ENCODE measurements around the gene IMPDH1.
A peak's percentile ranks its signal among the peaks of the same experiment; 100 is the strongest.

The IMPDH1 gene

DNA sequence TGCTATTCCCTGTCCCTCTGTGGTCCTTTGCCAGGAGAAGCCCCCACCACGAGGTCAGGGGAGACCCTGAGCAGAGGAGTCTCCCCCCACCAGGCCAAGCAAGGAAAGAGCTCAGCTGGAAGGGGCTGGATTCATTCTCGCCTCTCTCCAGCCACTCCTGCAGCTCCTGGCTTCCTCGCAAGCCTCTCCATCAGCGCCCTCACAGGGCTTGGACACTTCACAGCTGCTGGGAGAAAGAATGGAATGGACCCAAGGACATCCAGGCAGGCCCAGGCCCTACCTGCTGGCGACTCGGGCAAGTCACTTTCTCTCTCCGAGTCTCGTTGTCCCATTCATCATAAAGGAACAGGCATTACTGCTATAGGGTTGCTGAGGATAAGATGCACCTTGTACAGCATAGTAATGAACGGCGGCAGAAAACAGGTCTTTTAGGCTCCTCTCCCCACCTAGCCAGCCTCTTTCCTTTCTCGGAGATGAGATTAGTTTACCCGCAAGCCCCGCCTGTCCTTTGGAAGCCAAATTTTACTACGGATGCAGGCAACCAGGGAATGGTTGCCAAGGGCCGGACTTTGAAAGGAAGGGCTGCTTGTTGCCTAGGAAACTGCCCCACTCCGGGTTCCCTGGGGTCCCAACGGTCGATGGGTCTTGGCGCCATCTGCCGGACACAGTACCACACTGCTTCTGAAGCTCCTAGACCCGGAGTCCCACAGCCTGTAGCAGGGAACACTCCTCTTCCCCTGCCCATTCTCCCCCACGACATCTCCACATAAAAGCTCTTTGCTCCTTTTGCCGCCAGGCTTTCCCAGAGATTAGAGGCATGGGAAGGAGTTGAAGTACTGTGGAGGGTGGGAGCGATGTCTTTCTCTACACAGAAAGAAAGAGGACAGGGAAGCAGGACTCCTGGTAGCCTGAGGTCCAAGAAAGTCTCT, 22.3 kb downstream of the IMPDH1 start:
- H4K20me1 ChIP-seq (ENCODE audit: insufficient read depth, low read length, poor library complexity, severe bottlenecking), result no peaks in the 10 kb centered on the region
- peaks cover 47% of the 10 kb centered on the region for H3K4me1 ChIP-seq (ENCODE audit: insufficient read depth, low read length, poor library complexity, severe bottlenecking)
- H3K4me3 ChIP-seq (ENCODE audit: low read length, poor library complexity, severe bottlenecking), result no peak overlapping the region
- H3K36me3 ChIP-seq (ENCODE audit: insufficient read depth, low read length), result no peaks in the 10 kb centered on the region
- TF ChIP-seq EZH2phosphoT487 (IDR thresholded peaks at IDR 0.05; ENCODE audit: borderline replicate concordance), result no peak
- TF ChIP-seq, protein P1, sequence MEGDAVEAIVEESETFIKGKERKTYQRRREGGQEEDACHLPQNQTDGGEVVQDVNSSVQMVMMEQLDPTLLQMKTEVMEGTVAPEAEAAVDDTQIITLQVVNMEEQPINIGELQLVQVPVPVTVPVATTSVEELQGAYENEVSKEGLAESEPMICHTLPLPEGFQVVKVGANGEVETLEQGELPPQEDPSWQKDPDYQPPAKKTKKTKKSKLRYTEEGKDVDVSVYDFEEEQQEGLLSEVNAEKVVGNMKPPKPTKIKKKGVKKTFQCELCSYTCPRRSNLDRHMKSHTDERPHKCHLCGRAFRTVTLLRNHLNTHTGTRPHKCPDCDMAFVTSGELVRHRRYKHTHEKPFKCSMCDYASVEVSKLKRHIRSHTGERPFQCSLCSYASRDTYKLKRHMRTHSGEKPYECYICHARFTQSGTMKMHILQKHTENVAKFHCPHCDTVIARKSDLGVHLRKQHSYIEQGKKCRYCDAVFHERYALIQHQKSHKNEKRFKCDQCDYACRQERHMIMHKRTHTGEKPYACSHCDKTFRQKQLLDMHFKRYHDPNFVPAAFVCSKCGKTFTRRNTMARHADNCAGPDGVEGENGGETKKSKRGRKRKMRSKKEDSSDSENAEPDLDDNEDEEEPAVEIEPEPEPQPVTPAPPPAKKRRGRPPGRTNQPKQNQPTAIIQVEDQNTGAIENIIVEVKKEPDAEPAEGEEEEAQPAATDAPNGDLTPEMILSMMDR (conservative IDR thresholded peaks at IDR 0.05; ENCODE audit: low read length), result peak; percentile 90
- H3F3A ChIP-seq (ENCODE audit: low read depth), result no peaks in the 10 kb centered on the region
- H3K27me3 ChIP-seq (ENCODE audit: insufficient read depth, low read length, poor library complexity, severe bottlenecking), result no peaks in the 10 kb centered on the region
- H3K79me2 ChIP-seq (ENCODE audit: insufficient read depth, low read length), result no peaks in the 10 kb centered on the region
- H3K9me2 ChIP-seq (replicated peaks; ENCODE audit: low read depth, low read length), result no peaks in the 10 kb centered on the region
- no peak overlapping the region for H3K4me2 ChIP-seq (ENCODE audit: low read depth, low read length, poor library complexity, severe bottlenecking)
- H3K9me3 ChIP-seq (ENCODE audit: insufficient read depth, low read depth, low read length), result no peaks in the 10 kb centered on the region
- peak overlapping the region; percentile 25 for H3K9ac ChIP-seq (ENCODE audit: low read depth, low read length, poor library complexity, severe bottlenecking)
- 0 out of 2 replicates have a peak overlapping the region, but pooled peaks have one; percentile 68 for H2AFZ ChIP-seq (ENCODE audit: low read length)

DNA sequence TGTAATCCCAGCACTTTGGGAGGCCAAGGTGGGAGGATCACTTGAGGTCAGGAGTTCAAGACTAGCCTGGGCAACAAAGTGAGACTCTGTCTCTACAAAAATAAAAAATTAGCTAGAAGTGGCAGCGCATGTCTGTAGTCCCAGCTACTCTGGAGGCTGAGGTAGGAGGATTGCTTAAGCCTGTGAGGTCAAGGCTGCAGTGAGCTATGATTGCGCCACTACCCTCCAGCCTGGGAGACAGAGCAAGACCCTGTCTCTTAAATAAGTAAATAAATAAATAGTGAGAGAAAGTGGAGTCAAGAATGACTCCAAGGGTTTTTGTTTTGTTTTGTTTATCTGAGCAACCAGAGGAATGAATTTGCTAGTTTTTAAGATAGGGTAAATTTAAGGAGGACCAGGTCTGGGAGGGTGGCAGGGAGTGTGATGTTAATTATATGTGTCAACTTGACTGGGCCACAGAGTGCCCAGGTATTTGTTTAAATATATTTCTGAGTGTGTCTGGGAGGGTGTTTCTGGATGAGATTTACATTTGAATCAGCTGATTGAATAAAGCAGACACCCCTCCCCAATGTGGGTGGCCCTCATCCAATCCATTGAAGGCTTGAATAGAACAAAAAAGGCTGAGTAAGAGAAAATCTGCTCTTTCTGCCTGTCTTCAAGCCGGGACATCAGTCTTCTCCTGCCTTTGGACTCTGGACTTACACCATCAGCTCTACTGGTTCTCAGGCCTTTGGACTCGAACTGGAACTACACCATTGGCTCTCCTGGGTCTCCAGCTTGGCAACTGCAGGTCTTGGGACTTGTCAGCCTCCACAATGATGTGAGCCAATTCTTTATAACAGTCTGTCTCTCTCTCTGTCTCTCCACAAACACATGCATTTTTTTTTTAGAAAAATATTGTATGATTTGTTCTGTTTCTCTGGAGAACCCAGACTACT, 23.5 kb downstream of the IMPDH1 start:
- Histone ChIP-seq H3K79me2 (ENCODE audit: insufficient read depth, low read length) (no peaks in the 10 kb centered on the region), H3K4me1 (ENCODE audit: insufficient read depth, low read length, poor library complexity, severe bottlenecking) (peaks cover 46% of the 10 kb centered on the region)

DNA sequence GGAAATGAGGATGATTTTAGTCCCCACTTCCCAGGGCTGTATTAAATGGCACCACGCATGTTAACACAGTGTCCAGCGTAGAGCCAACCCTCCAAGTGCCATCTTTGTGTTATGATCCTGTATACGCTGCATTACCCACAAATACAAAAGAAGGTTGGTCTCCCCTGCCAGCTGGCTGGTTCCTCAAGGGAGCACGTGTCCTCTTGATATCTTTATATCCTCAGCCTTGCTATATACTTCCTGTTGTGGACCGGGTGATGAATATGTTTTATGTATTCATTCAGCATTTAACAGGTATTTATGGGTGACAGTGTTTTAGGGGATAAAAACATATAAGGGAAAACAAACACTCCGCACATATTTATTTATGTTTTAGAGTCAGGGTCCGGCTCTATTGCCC, 25.1 kb downstream of the IMPDH1 start:
- Histone ChIP-seq H3K4me3 (ENCODE audit: low read length, poor library complexity, severe bottlenecking) (no peak overlapping the region), H3K9me3 (ENCODE audit: insufficient read depth, low read depth, low read length) (no peaks in the 10 kb centered on the region), H4K20me1 (ENCODE audit: insufficient read depth, low read length, poor library complexity, severe bottlenecking) (no peaks in the 10 kb centered on the region), H3K36me3 (ENCODE audit: insufficient read depth, low read length) (no peaks in the 10 kb centered on the region), H3K9me2 (replicated peaks; ENCODE audit: low read depth, low read length) (no peaks in the 10 kb centered on the region), H3K9ac (ENCODE audit: low read depth, low read length, poor library complexity, severe bottlenecking) (no peak overlapping the region), H3K4me2 (ENCODE audit: low read depth, low read length, poor library complexity, severe bottlenecking) (no peak overlapping the region), H2AFZ (ENCODE audit: low read length) (no peak overlapping the region), H3K79me2 (ENCODE audit: insufficient read depth, low read length) (no peaks in the 10 kb centered on the region), H3K4me1 (ENCODE audit: insufficient read depth, low read length, poor library complexity, severe bottlenecking) (peaks cover 38% of the 10 kb centered on the region), H3F3A (ENCODE audit: low read depth) (no peaks in the 10 kb centered on the region), H3K27me3 (ENCODE audit: insufficient read depth, low read length, poor library complexity, severe bottlenecking) (no peaks in the 10 kb centered on the region)
- TF ChIP-seq, protein P1 (conservative IDR thresholded peaks at IDR 0.05; ENCODE audit: low read length), result no peak
- no peak for TF ChIP-seq EZH2phosphoT487 (IDR thresholded peaks at IDR 0.05; ENCODE audit: borderline replicate concordance)

More for the DNA sequence above, 23.5 kb downstream of the IMPDH1 start:
- Histone ChIP-seq H3K36me3 (ENCODE audit: insufficient read depth, low read length) (no peaks in the 10 kb centered on the region), H3K27me3 (ENCODE audit: insufficient read depth, low read length, poor library complexity, severe bottlenecking) (no peaks in the 10 kb centered on the region), H4K20me1 (ENCODE audit: insufficient read depth, low read length, poor library complexity, severe bottlenecking) (no peaks in the 10 kb centered on the region), H3K9me2 (replicated peaks; ENCODE audit: low read depth, low read length) (no peaks in the 10 kb centered on the region), H3K9ac (ENCODE audit: low read depth, low read length, poor library complexity, severe bottlenecking) (no peak overlapping the region), H3K4me3 (ENCODE audit: low read length, poor library complexity, severe bottlenecking) (no peak overlapping the region), H3K9me3 (ENCODE audit: insufficient read depth, low read depth, low read length) (no peaks in the 10 kb centered on the region), H2AFZ (ENCODE audit: low read length) (no peak overlapping the region), H3K4me2 (ENCODE audit: low read depth, low read length, poor library complexity, severe bottlenecking) (no peak overlapping the region), H3F3A (ENCODE audit: low read depth) (no peaks in the 10 kb centered on the region)
- TF ChIP-seq EZH2phosphoT487 (IDR thresholded peaks at IDR 0.05; ENCODE audit: borderline replicate concordance), result no peak
- TF ChIP-seq, protein P1 (conservative IDR thresholded peaks at IDR 0.05; ENCODE audit: low read length), result no peak

Measured in Loucy (cell line).